Neural crest cell (in vitro differentiated cells): ENCODE data around the gene ZBTB20. TPM values are rescaled to one million over a fixed set of nuclear protein-coding genes. Genes with fewer than 3 reads are reported as not detected.

ENCODE experiments used
- DNase-seq: peaks from one replicate; pipeline ENCODE4 v3.0.0; 2021; ENCODE audit warnings: low read depth, mixed read lengths, low spot score
- H3K27ac Mint-ChIP-seq: one replicate; pipeline ENCODE4 v1.8.0; 2021; ENCODE audit warnings: mild to moderate bottlenecking, mixed read lengths; ENCODE audit not compliant: unreplicated experiment
- H3K27me3 Mint-ChIP-seq: 2 replicates; pipeline ENCODE4 v1.8.0; 2021; ENCODE audit warnings: low read depth, mild to moderate bottlenecking, mixed read lengths
- H3K36me3 Mint-ChIP-seq: 2 replicates; pipeline ENCODE4 v1.8.0; 2021; ENCODE audit warnings: low read depth, mild to moderate bottlenecking, mixed read lengths
- H3K4me1 Mint-ChIP-seq: 2 replicates; pipeline ENCODE4 v1.8.0; 2021; ENCODE audit warnings: mixed read lengths
- H3K4me3 Mint-ChIP-seq: one replicate; pipeline ENCODE4 v1.8.0; 2021; ENCODE audit warnings: mild to moderate bottlenecking, mixed read lengths
- H3K9me3 Mint-ChIP-seq: 2 replicates; pipeline ENCODE4 v1.8.0; 2021; ENCODE audit warnings: mixed read lengths
- CTCF ChIP-seq: fragments of 200-600 bp; sonication (generic); conservative IDR thresholded peaks from 2 replicates; pipeline ENCODE4 v1.5.0; 2021; ENCODE audit warnings: antibody characterized with exemption, mild to moderate bottlenecking
- total RNA-seq: library from RNA; stranded (reverse); gene quantifications from 2 replicates; pipeline ENCODE4 v1.2.1, GENCODE V29; 2021

The ZBTB20 gene
- total RNA-seq, 1 donor from 2014 or later = 12.4 TPM

DNA sequence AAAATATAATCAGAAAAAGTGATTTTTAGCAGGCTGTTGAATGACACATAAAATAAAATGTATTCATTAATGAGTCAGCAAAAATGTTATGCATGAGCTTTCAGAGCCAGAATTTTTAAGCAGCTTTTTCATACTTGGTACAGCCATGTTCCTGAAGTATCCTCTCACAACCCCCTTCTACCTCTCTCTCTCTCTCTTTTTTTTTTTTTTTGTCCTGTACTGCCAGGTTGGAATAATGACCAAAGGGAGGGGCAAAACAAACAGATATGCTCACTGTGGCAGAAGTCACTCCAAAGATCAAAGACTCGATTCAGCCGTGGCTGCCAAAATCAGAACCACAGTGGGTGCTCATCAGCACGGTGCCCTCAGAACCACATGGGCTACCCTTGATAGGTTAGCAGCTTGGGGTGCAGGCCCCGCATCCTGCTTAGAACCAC, 383.0 kb downstream of the ZBTB20 start:
- Mint-ChIP-seq H3K4me1 (no peaks in the 10 kb centered on the region), H3K27ac (no peak overlapping the region), H3K9me3 (peaks cover 3% of the 10 kb centered on the region), H3K27me3 (no peaks in the 10 kb centered on the region), H3K4me3 (no peak overlapping the region), H3K36me3 (no peaks in the 10 kb centered on the region)
- no peak for DNase-seq
- TF ChIP-seq CTCF = no peak

DNA sequence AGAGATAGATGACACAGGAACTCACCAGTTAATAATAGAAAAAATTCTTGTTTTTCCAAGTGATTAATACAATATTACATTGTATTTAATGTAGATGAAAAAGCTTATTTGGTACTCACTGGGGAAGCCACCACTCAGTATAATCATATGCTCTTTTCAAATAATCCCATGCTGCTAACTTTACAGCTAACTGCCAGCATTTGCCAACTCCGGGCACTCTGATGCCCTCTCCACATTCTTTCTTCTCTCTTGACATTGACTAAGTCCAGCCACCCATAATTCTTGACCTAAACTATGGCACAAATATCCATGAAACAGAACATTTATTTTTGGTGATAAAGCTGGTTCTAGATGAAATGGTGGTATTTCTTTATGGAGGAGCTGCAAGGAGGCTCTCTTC, 384.9 kb downstream of the ZBTB20 start:
- no peaks in the 10 kb centered on the region for H3K27me3 Mint-ChIP-seq
- no peaks in the 10 kb centered on the region for H3K9me3 Mint-ChIP-seq
- no peaks in the 10 kb centered on the region for H3K4me1 Mint-ChIP-seq
- no peak for DNase-seq
- no peak overlapping the region for H3K27ac Mint-ChIP-seq
- TF ChIP-seq CTCF = no peak
- no peaks in the 10 kb centered on the region for H3K36me3 Mint-ChIP-seq
- no peak overlapping the region for H3K4me3 Mint-ChIP-seq

- no peaks in the 10 kb centered on the region for H3K27me3 Mint-ChIP-seq
- no peaks in the 10 kb centered on the region for H3K36me3 Mint-ChIP-seq
- no peak for DNase-seq
- H3K4me1 Mint-ChIP-seq = no peaks in the 10 kb centered on the region
- no peak overlapping the region for H3K27ac Mint-ChIP-seq
- no peak for TF ChIP-seq CTCF
- H3K4me3 Mint-ChIP-seq = no peak overlapping the region
- no peaks in the 10 kb centered on the region for H3K9me3 Mint-ChIP-seq
These were observed 386.4 kb downstream of the ZBTB20 start for GRCh38 chr3:114760679-114761078.

DNA sequence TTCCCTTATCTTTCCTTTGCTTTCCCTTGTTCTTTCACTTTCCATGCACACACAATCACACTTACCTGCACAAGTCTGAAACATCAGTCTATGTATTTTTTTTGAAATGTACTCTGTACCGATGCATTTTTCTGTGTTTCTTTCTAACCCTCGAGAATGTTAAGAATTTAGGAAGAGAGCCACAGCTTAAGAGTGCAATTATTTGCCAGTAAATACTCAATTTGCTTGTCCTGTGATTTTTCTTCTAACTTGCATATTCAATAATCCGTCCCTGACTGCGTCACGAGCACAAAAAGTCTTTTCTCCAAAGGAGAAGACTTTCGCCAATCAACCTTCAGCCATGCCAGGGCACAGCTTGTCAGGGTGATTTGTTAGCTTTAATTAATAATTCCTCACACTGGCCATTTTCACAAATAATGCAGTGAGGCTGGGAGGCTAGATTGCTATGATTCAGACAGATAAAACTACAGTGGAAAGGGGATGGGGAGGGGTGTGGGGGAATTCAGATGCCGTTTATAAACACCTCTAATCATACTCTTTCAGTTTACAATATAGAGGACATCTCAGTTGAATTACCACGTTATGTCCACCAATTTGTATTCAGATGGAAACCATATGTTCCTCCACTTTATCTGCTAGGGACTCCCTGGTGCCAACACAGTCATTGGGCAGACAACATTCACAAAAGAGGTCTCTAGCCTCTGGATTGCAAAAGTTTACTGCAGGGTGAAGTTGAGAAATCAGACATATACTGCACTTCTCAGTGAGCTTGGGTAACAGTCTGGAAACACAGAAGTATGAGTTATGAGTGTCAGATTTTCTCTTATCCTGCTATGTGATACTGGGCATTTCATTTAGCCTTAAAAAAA, 388.0 kb downstream of the ZBTB20 start:
- TF ChIP-seq CTCF = no peak
- DNase-seq = no peak
- H3K4me3 Mint-ChIP-seq = no peak overlapping the region
- no peak overlapping the region for H3K27ac Mint-ChIP-seq
- H3K36me3 Mint-ChIP-seq = no peaks in the 10 kb centered on the region
- no peaks in the 10 kb centered on the region for H3K4me1 Mint-ChIP-seq
- no peaks in the 10 kb centered on the region for H3K9me3 Mint-ChIP-seq
- no peaks in the 10 kb centered on the region for H3K27me3 Mint-ChIP-seq

GRCh38 chr3:114756506-114757279, 390.4 kb downstream of the ZBTB20 start:
- TF ChIP-seq CTCF = no peak
- Mint-ChIP-seq H3K27ac (no peak overlapping the region), H3K4me1 (peaks cover 4% of the 10 kb centered on the region), H3K4me3 (no peak overlapping the region), H3K9me3 (no peaks in the 10 kb centered on the region), H3K27me3 (no peaks in the 10 kb centered on the region), H3K36me3 (no peaks in the 10 kb centered on the region)
- DNase-seq = no peak
